ENCODE data around the gene PARVA.

GRCh38 chr11:12445001-12445400 is 67.6 kb downstream of the PARVA start:
- TF ChIP-seq CTCF (conservative IDR thresholded peaks at IDR 0.05) (no peak), EZH2 (IDR thresholded peaks at IDR 0.05; ENCODE audit: low read depth) (no peak)
